Naive thymus-derived CD4-positive, alpha-beta T cell (primary cell): ENCODE data around the gene DBF4. TPM values are rescaled to one million over a fixed set of nuclear protein-coding genes. Genes with fewer than 3 reads are reported as not detected.

Experiments
- ATAC-seq: fragments of 150-1000 bp; cut with Tn5 transposase; 2 replicates; pipeline ENCODE4 v1.10.0; 2021; ENCODE audit warnings: mild to moderate bottlenecking, moderate library complexity
- CTCF ChIA-PET: fragments of 350-600 bp; sonication (Branson Sonifier 250); formaldehyde crosslinking; loops from one replicate; lab custom pipeline; 2021; ENCODE audit warnings: antibody characterized with exemption; lab: Charles Lee
- POLR2A ChIA-PET: fragments of 350-600 bp; sonication (Branson Sonifier 250); formaldehyde crosslinking; loops from one replicate; lab custom pipeline; 2021; ENCODE audit warnings: antibody characterized with exemption, inconsistent platforms; lab: Charles Lee
- DNase-seq, 9 donors: peaks; one replicate each; pipeline versions ENCODE4 v3.0.0 to v3.0.0-alpha.2; 2020 to 2022; ENCODE audit warnings: mixed read lengths in 1 of 9
- H3K27ac ChIP-seq: one replicate; pipeline ENCODE4 v1.7.0; 2013; ENCODE audit warnings: mild to moderate bottlenecking, low read depth, low read length, moderate library complexity
- H3K27me3 ChIP-seq, 2 donors: one replicate each; pipeline ENCODE4 v1.7.0; 2013; ENCODE audit warnings: low read length in 2 of 2, mild to moderate bottlenecking in 2 of 2, moderate library complexity in 2 of 2; ENCODE audit not compliant: control insufficient read depth in 2 of 2, insufficient read depth in 2 of 2
- H3K36me3 ChIP-seq, 3 experiments: 1 replicate in 2 of 3; 2 replicates in 1 of 3; pipeline ENCODE4 v1.7.0; 2013; ENCODE audit warnings: low read length in 3 of 3, mild to moderate bottlenecking in 3 of 3, moderate library complexity in 1 of 3; ENCODE audit not compliant: insufficient read depth in 3 of 3, control insufficient read depth in 2 of 3
- H3K4me1 ChIP-seq, 2 donors: one replicate each; pipeline ENCODE4 v1.7.0; 2013; ENCODE audit warnings: low read length in 2 of 2, mild to moderate bottlenecking in 2 of 2, moderate library complexity in 1 of 2; ENCODE audit not compliant: control insufficient read depth in 2 of 2, insufficient read depth in 2 of 2
- H3K4me3 ChIP-seq: 2 replicates; pipeline ENCODE4 v1.7.0; 2013; ENCODE audit warnings: mild to moderate bottlenecking, low read length
- H3K9me3 ChIP-seq, 3 experiments: 1 replicate in 2 of 3; 2 replicates in 1 of 3; pipeline ENCODE4 v1.7.0; 2013; ENCODE audit warnings: low read length in 3 of 3; ENCODE audit not compliant: control insufficient read depth in 2 of 3
- H3K27ac Mint-ChIP-seq, 9 donors: one replicate each; pipeline ENCODE4 v1.8.0; 2020 to 2022; ENCODE audit warnings: mixed read lengths in 9 of 9, mild to moderate bottlenecking in 8 of 9, moderate library complexity in 5 of 9, inconsistent platforms in 2 of 9
- H3K27me3 Mint-ChIP-seq, 5 donors: one replicate each; pipeline ENCODE4 v1.8.0; 2021 to 2022; ENCODE audit warnings: mixed read lengths in 5 of 5, mild to moderate bottlenecking in 1 of 5
- H3K36me3 Mint-ChIP-seq, 5 donors: one replicate each; pipeline ENCODE4 v1.8.0; 2020 to 2022; ENCODE audit warnings: mixed read lengths in 5 of 5, mild to moderate bottlenecking in 3 of 5, inconsistent platforms in 1 of 5
- H3K4me1 Mint-ChIP-seq, 7 donors: one replicate each; pipeline ENCODE4 v1.8.0; 2020 to 2022; ENCODE audit warnings: mixed read lengths in 7 of 7, mild to moderate bottlenecking in 3 of 7, inconsistent platforms in 1 of 7
- H3K4me3 Mint-ChIP-seq, 10 donors: one replicate each; pipeline ENCODE4 v1.8.0; 2020 to 2022; ENCODE audit warnings: mild to moderate bottlenecking in 10 of 10, mixed read lengths in 10 of 10, moderate library complexity in 6 of 10, inconsistent platforms in 2 of 10
- H3K9me3 Mint-ChIP-seq, 11 donors: one replicate each; pipeline ENCODE4 v1.8.0; 2020 to 2022; ENCODE audit warnings: mixed read lengths in 11 of 11, mild to moderate bottlenecking in 4 of 11, inconsistent platforms in 1 of 11, moderate library complexity in 1 of 11
- intact Hi-C, 2 donors: fragments of 100-400 bp; cut with micrococcal nuclease; formaldehyde crosslinking; loops; one replicate each; pipeline ENCODE4 v1.15.1; 2023
- polyA plus RNA-seq, 2 donors: library from polyadenylated mRNA; unstranded; fragments of 300-500 nt; fragmentation: Illumina TruSeq; gene quantifications; one replicate each; pipeline ENCODE4 v1.2.3, GENCODE V29; 2021
- total RNA-seq, 6 experiments: library from RNA in 5 of 6; stranded (reverse) in 5 of 6; gene quantifications; 1 replicate in 5 of 6; 2 replicates in 1 of 6; pipeline ENCODE4 v1.2.3 and lab custom pipeline; 2021 to 2026

DBF4 gene
- total and polyA plus RNA-seq, 7 experiments from 2014 or later = 21.2 to 46.5 (median 32.5) TPM

DNA sequence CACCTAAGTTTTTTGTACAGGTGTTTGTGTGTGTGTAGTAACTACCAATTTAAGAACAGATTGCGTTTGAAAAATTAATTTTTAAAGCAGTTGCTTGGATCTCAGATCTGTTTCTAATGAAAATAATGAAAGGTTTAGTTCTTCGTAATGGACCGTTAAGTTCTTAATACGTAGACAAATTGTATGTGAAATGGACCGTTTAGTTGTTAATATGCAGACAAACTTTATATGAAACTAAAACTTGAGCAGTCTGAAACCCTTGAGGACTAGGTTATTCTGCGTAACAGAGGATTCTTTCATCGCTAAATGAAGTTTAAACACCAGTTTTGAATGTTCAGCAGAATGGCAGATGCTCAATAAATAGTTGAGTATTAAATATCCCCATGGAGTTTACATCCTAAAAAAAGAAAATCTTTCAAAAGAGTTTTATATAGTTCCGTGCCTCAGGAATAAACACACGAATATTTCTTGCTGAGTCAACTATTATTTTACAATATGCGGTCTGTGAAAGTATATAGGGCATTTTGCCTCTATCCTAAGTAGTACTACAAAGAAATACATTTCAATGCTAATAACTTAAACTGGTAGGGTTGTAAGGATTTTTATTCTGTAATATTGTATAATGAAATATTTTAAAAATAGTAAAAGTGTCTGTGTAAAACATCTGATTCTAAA, 1.2 kb downstream of the DBF4 start:
- DNase-seq (no peak), ATAC-seq (no peak)
- ChIA-PET CTCF (interaction anchor here (1.0 kb wide), 1 partner anchor 80 kb away, joined by 3 read pairs; no protein-coding TSS in a partner anchor), POLR2A (no interaction called here)
- Histone ChIP-seq H3K4me1 (peaks cover 6 to 13% of the 10 kb centered on the region in 2 donors), H3K27me3 (no peaks in the 10 kb centered on the region), H3K4me3 (peak overlapping the region; percentile 93), H3K9me3 (no peaks in the 10 kb centered on the region), H3K27ac (peak overlapping the region; percentile 92), H3K36me3 (peaks cover 0 to 11% (median 0%) of the 10 kb centered on the region in 3 experiments)
- Mint-ChIP-seq H3K27me3 (no peaks in the 10 kb centered on the region), H3K9me3 (peaks cover 0 to 6% (median 1%) of the 10 kb centered on the region in 11 donors), H3K4me1 (peaks cover 29 to 68% (median 58%) of the 10 kb centered on the region in 7 donors), H3K36me3 (peaks cover 4 to 36% (median 12%) of the 10 kb centered on the region in 5 donors), H3K4me3 (peak overlapping the region; percentile 69 to 96 (median 93)), H3K27ac (peak overlapping the region; percentile 41 to 98 (median 96))
- intact Hi-C loops = loop anchor here (1.0 to 10.0 kb wide), 7 partner anchors 8 to 1727 kb away; partner anchors contain the start of genes ABCB1 (in 1 of the 2) and CROT (in 1 of the 2)

DNA sequence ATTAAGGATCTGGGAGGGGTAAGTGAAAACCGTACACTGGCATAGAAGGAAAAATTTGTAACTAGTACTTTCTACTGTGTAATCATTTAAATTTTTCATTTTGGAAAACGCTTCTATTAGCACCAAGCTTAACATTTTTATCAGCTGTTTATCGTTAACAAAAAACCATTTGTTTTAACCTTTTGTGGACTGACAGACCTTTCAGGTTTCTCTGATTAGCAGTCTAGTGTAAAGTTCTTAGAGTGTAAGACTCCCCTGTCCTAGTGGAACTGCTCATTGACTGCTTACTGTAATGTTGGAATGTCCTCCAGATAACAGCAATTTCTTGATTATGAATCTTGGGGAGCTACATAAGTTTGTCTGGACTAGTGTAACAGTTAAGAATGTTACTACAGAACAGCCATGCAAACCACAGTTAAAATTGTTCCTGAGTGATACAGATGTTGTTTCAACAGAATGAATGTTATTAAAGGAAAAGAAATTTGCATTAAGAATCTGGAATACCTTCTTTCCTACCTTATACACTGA, 2.0 kb downstream of the DBF4 start:
- H3K27ac Mint-ChIP-seq = peak overlapping the region in 2 of 9 donors; percentile 5 to 39
- Histone ChIP-seq H3K27ac (no peak overlapping the region), H3K4me1 (peaks cover 6 to 13% of the 10 kb centered on the region in 2 donors), H3K36me3 (peaks cover 0 to 11% (median 0%) of the 10 kb centered on the region in 3 experiments), H3K27me3 (no peaks in the 10 kb centered on the region), H3K4me3 (no peak overlapping the region), H3K9me3 (no peaks in the 10 kb centered on the region)
- peaks cover 31 to 68% (median 57%) of the 10 kb centered on the region in 7 donors for H3K4me1 Mint-ChIP-seq
- H3K36me3 Mint-ChIP-seq = peaks cover 4 to 32% (median 6%) of the 10 kb centered on the region in 5 donors
- H3K9me3 Mint-ChIP-seq = no peaks in the 10 kb centered on the region
- ChIA-PET CTCF (interaction anchor here (1.0 kb wide), 1 partner anchor 81 kb away, joined by 3 read pairs; no protein-coding TSS in a partner anchor), POLR2A (interaction anchor here (0.7 to 1.8 kb wide), 2 partner anchors 14 to 821 kb away, joined by 3 to 4 read pairs; no protein-coding TSS in a partner anchor)
- intact Hi-C loops = loop anchor here (5.0 to 10.0 kb wide), 2 partner anchors 36 to 1727 kb away; no protein-coding TSS in a partner anchor
- no peak for ATAC-seq
- peak overlapping the region in 9 of 10 donors; percentile 48 to 95 (median 84) for H3K4me3 Mint-ChIP-seq
- no peak for DNase-seq
- no peaks in the 10 kb centered on the region for H3K27me3 Mint-ChIP-seq

DNA sequence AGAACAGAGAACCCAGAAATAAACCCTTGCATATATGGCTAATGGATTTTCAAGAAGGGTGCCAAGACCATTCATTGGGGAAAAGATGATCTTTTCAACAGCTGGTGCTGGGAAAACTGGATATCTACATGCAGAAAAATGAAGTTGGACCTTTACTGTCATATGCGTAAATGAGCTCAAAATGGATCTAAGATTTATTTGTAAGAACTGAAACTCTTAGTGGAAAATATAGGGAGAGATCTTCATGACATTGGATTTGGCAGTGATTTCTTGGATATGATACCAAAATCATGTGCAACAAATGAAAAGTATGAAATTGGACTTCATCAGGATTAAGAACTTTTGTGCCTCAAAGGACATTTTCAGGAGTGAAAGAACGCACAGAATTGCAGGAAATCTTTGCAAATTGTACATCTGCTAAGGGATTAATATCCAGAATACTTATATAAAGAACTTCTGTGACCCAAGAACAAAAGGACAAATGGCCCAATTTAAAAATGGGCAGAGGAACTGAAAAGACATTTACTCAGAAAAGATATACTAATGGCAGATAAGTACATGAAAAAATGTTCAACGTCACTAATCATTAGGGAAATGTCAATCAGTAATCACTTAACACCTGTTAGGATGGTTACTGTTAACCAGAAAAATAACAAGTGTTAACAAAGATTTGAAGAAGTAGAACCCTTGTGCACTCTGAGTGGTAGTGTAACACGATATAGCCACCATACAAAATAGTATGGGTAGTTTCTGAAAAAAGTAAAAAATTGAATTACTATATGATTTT, 6.1 kb downstream of the DBF4 start:
- DNase-seq = no peak
- intact Hi-C loops = no loop called here
- H3K4me1 Mint-ChIP-seq = peaks cover 14 to 53% (median 37%) of the 10 kb centered on the region in 7 donors

DNA sequence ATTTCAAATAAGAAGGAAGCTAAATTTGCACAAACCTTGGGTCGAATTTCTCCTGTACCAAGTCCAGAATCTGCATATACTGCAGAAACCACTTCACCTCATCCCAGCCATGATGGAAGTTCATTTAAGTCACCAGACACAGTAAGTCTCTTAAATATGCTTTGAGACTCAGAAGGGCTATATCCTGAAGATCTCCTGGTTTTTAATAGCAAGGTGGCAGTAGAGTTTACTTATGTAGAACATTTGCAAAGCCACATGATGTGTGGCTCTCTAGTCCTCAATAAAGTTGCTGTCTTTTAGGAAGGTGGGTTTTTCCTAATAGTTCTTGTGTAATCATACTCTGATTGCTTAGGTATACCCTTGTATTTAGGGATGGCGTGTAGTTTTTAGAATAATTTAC, 8.7 kb downstream of the DBF4 start:
- ATAC-seq = no peak
- Histone ChIP-seq H3K36me3 (peaks cover 0 to 15% (median 5%) of the 10 kb centered on the region in 3 experiments), H3K27ac (no peak overlapping the region), H3K27me3 (no peaks in the 10 kb centered on the region), H3K9me3 (no peaks in the 10 kb centered on the region), H3K4me1 (no peaks in the 10 kb centered on the region), H3K4me3 (no peak overlapping the region)
- POLR2A ChIA-PET = no interaction called here
- intact Hi-C loops = loop anchor here (1.0 to 5.0 kb wide), 4 partner anchors 8 to 958 kb away; no protein-coding TSS in a partner anchor
- CTCF ChIA-PET = interaction anchor here (0.6 to 1.1 kb wide), 3 partner anchors 10 to 379 kb away, joined by 3 to 5 read pairs (median 4); no protein-coding TSS in a partner anchor
- H3K4me3 Mint-ChIP-seq = no peak overlapping the region
- peaks cover 12 to 38% (median 18%) of the 10 kb centered on the region in 5 donors for H3K36me3 Mint-ChIP-seq
- no peak for DNase-seq
- H3K4me1 Mint-ChIP-seq = peaks cover 5 to 37% (median 18%) of the 10 kb centered on the region in 7 donors
- H3K27ac Mint-ChIP-seq = no peak overlapping the region
- H3K27me3 Mint-ChIP-seq = no peaks in the 10 kb centered on the region
- H3K9me3 Mint-ChIP-seq = no peaks in the 10 kb centered on the region

More for the DNA sequence above, 6.1 kb downstream of the DBF4 start:
- Mint-ChIP-seq H3K9me3 (no peaks in the 10 kb centered on the region), H3K36me3 (peaks cover 4 to 25% (median 11%) of the 10 kb centered on the region in 5 donors), H3K27me3 (no peaks in the 10 kb centered on the region), H3K4me3 (no peak overlapping the region), H3K27ac (peak overlapping the region in 1 of 9 donors; percentile 5)
- H3K27me3 ChIP-seq = no peaks in the 10 kb centered on the region
- H3K27ac ChIP-seq = no peak overlapping the region
- ATAC-seq = no peak
- H3K4me1 ChIP-seq = peaks cover 6 to 9% of the 10 kb centered on the region in 2 donors
- no peaks in the 10 kb centered on the region for H3K9me3 ChIP-seq
- ChIA-PET POLR2A (no interaction called here), CTCF (interaction anchor here (0.7 to 1.0 kb wide), 2 partner anchors 84 to 1142 kb away, joined by 4 read pairs; no protein-coding TSS in a partner anchor)
- H3K36me3 ChIP-seq = peaks cover 0 to 1% (median 1%) of the 10 kb centered on the region in 3 experiments
- no peak overlapping the region for H3K4me3 ChIP-seq

DNA sequence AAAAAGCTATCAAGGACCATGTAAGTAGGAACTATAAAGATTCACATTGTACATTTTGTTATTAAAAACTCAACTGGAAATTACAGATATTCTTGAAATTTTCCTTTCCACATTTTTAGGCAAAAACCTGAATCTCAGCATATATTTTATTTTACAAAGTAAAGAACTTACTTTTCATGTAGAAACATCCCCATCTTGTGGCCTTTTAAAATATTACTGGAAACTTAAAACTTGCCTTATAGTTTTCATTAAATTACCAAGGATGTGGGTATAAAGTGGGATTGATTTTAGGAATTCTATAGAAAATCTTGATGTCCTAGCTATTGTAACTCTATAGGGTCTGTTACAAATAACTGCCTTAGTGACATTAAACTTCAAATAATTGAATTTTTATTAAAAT, 10.6 kb downstream of the DBF4 start:
- peak in 6 of 9 donors; percentile 8 to 49 (median 43) for DNase-seq
- H3K4me1 Mint-ChIP-seq = peaks cover 5 to 28% (median 13%) of the 10 kb centered on the region in 7 donors
- H3K27ac Mint-ChIP-seq = no peak overlapping the region
- H3K4me1 ChIP-seq = no peaks in the 10 kb centered on the region
- CTCF ChIA-PET = interaction anchor here (0.6 to 3.7 kb wide), 12 partner anchors 11 to 673 kb away, joined by 3 to 33 read pairs (median 3); partner anchors contain the start of genes DBF4 and SLC25A40
- H3K4me3 Mint-ChIP-seq = no peak overlapping the region
- no peaks in the 10 kb centered on the region for H3K9me3 Mint-ChIP-seq
- POLR2A ChIA-PET = interaction anchor here (0.6 kb wide), 1 partner anchor 667 kb away, joined by 3 read pairs; no protein-coding TSS in a partner anchor
- H3K36me3 Mint-ChIP-seq = peaks cover 8 to 32% (median 13%) of the 10 kb centered on the region in 5 donors
- no peaks in the 10 kb centered on the region for H3K27me3 Mint-ChIP-seq
- H3K27ac ChIP-seq = no peak overlapping the region
- peaks cover 0 to 22% (median 5%) of the 10 kb centered on the region in 3 experiments for H3K36me3 ChIP-seq
- ATAC-seq = peak; percentile 48
- intact Hi-C loops = loop anchor here (1.0 to 5.0 kb wide), 11 partner anchors 11 to 960 kb away; partner anchors contain the start of genes DBF4 (in 1 of the 2) and SLC25A40 (in 1 of the 2)
- no peaks in the 10 kb centered on the region for H3K9me3 ChIP-seq
- H3K4me3 ChIP-seq = no peak overlapping the region
- H3K27me3 ChIP-seq = no peaks in the 10 kb centered on the region
